ENCODE measurements around the gene NR2E3.

NR2E3 gene

DNA sequence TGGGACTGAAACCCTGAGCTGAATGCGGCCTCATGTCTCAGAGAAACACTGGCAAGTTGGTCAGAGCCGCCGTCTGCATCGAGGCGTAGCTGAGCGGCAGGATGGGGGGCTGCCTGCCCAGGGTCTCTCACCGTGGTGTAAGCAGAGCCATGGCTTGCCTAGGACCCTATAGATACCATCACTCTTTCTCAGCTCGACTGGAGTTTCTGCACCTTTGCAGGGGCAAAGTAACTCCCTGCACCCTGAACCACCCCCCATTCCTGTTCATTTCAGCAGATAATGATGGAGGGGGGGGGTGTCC, 28.4 kb upstream of the NR2E3 start:
- no peak overlapping the region for H3K27ac ChIP-seq
- CTCF ChIA-PET, result interaction anchor here (0.8 to 2.5 kb wide), 3 partner anchors 10 to 29 kb away, joined by 4 to 10 read pairs (median 7); no protein-coding TSS in a partner anchor
- no peak for DNase-seq (ENCODE audit: low spot score)
- no peak for TF ChIP-seq CTCF (conservative IDR thresholded peaks at IDR 0.05; ENCODE audit: low read depth)
- POLR2A ChIA-PET (ENCODE audit: low non-redundant PET), result no interaction called here

DNA sequence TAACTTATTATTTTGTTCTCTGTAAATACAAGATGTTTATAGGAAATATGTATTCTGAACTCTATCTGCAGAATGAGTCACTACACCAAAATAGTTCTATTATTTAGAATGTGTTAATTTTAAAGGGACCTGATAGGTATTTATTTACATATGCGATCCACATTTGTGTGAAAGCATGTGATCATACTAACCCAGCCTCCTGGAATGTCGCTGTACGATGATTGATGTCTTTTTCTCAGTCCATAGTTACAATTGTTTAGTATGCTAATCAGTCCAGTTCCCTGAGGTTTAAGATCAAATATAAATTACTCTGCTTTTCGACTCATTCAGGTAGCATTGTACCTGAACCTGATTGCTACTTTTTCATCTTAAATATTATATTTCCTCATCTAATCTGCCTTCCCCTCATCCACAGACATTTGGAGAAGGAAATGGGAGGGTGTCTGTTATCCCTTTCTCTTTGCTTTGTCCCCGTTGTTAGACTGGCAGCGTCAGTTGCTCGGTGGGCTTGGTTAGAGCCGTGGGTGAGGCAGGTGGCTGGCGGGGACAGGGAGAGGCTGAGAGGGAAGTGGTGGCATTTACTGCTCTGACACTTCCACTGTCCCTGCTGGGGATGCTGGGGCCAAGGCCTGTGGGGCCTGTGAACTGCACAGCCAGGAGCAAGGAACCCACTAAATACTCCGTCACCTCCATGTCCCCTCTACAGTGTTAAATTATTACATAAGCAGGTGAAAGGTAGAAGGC, 27.8 kb upstream of the NR2E3 start:
- DNase-seq (ENCODE audit: low spot score), result no peak
- no peak overlapping the region for H3K27ac ChIP-seq
- TF ChIP-seq CTCF (conservative IDR thresholded peaks at IDR 0.05; ENCODE audit: low read depth), result no peak
- CTCF ChIA-PET, result no interaction called here
- POLR2A ChIA-PET (ENCODE audit: low non-redundant PET), result no interaction called here

- TF ChIP-seq CTCF (conservative IDR thresholded peaks at IDR 0.05; ENCODE audit: low read depth), result peak; percentile 29; the same call in 1 of the 2 replicates
- H3K27ac ChIP-seq, result no peak overlapping the region
- DNase-seq (ENCODE audit: low spot score), result no peak
- ChIA-PET CTCF (interaction anchor here (0.7 kb wide), 1 partner anchor 42 kb away, joined by 3 read pairs; no protein-coding TSS in a partner anchor), POLR2A (ENCODE audit: low non-redundant PET) (no interaction called here)
Observed at GRCh38 chr15:71784719-71785118, 25.6 kb upstream of the NR2E3 start.

- POLR2A ChIA-PET (ENCODE audit: low non-redundant PET), result no interaction called here
Observed at GRCh38 chr15:71785996-71786395, 24.4 kb upstream of the NR2E3 start.

GRCh38 chr15:71786673-71787072, 23.7 kb upstream of the NR2E3 start:
- no peak for TF ChIP-seq CTCF (conservative IDR thresholded peaks at IDR 0.05; ENCODE audit: low read depth)
- no peak for DNase-seq (ENCODE audit: low spot score)
- ChIA-PET POLR2A (ENCODE audit: low non-redundant PET) (no interaction called here), CTCF (interaction anchor here (0.5 kb wide), 1 partner anchor 135 kb away, joined by 4 read pairs; no protein-coding TSS in a partner anchor)
- no peak overlapping the region for H3K27ac ChIP-seq

More at GRCh38 chr15:71785996-71786395, 24.4 kb upstream of the NR2E3 start:
- no peak overlapping the region for H3K27ac ChIP-seq
- CTCF ChIA-PET, result no interaction called here
- TF ChIP-seq CTCF (conservative IDR thresholded peaks at IDR 0.05; ENCODE audit: low read depth), result no peak
- DNase-seq (ENCODE audit: low spot score), result no peak

DNA sequence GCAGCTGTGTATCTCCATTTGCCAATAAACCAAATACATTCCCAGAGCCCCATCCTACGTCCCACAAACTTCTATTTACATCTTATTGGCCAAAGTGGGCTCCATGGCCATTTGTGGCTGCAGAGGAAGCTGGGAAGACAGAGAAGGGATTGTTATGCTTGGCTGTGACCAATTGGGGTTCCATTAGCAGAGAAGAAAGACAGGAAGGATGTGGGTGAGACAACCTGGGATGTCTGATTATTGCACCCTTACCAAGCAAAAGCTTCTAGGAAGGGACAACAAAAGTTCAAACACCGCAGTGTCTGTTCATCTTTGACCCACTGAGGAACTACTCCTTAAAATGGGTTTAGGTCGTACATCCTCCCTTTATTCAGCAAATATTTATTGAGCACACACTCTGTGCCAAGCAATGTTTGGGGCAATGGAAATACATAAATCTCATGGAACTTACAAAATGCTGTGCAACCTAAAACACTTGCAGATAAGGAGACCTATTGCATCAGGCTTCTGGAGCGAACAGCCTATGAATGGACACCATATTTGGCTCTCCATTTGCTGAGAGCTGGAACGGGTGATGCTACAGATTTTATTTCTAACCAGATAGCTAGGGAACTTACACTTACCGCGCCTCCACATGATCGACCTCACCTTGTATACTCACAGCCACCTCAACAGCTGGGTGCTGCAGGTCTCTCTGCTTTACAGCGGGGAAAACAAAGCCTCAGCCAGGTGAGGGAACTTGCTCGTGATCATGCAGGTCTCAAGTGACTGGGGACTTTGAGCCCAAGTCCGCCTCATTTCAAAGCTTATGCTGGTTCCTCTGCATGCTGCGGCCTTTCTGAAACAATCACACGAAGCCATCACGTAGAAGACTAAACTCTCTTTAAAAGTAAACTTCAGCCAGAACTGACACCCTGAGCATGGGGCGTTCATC, 21.4 kb upstream of the NR2E3 start:
- H3K27ac ChIP-seq, result no peak overlapping the region
- ChIA-PET POLR2A (ENCODE audit: low non-redundant PET) (no interaction called here), CTCF (interaction anchor here (0.5 to 0.6 kb wide), 2 partner anchors 8 to 259 kb away, joined by 3 to 5 read pairs; no protein-coding TSS in a partner anchor)
- no peak for DNase-seq (ENCODE audit: low spot score)
- TF ChIP-seq CTCF (conservative IDR thresholded peaks at IDR 0.05; ENCODE audit: low read depth), result no peak
